ENCODE measurements around the gene C1QTNF8. TPM values are rescaled to one million over a fixed set of nuclear protein-coding genes. Genes with fewer than 3 reads are reported as not detected.

C1QTNF8 gene
- total RNA-seq, 1 experiment from 2014 or later = not detected

- peaks cover 96% of the 10 kb centered on the region for H3K27me3 Mint-ChIP-seq (ENCODE audit: unreplicated experiment)
- no peak for DNase-seq
- H3K4me3 Mint-ChIP-seq (ENCODE audit: low read depth, unreplicated experiment) = no peak overlapping the region
- no TSS peak for BruUV-seq (replicated peaks)
- no peaks in the 10 kb centered on the region for H3K36me3 Mint-ChIP-seq (ENCODE audit: insufficient read depth, unreplicated experiment)
- H3K9me3 Mint-ChIP-seq (ENCODE audit: low read depth, unreplicated experiment) = no peaks in the 10 kb centered on the region
- intact Hi-C loops (cut with micrococcal nuclease; ENCODE audit: unreplicated experiment) = no loop called here
- TF ChIP-seq CTCF (IDR thresholded peaks at IDR 0.05; ENCODE audit: unreplicated experiment) = no peak
- no peaks in the 10 kb centered on the region for H3K4me1 Mint-ChIP-seq (ENCODE audit: low read depth, unreplicated experiment)
- CTCF ChIA-PET = no interaction called here
- H3K27ac Mint-ChIP-seq (ENCODE audit: unreplicated experiment) = no peak overlapping the region
These were observed 27.6 kb downstream of the C1QTNF8 start for GRCh38 chr16:1068451-1068850.

- DNase-seq = no peak
- H3K36me3 Mint-ChIP-seq (ENCODE audit: insufficient read depth, unreplicated experiment) = no peaks in the 10 kb centered on the region
- no peak overlapping the region for H3K27ac Mint-ChIP-seq (ENCODE audit: unreplicated experiment)
- CTCF ChIA-PET = interaction anchor here (0.6 kb wide), 1 partner anchor 227 kb away, joined by 4 read pairs; no protein-coding TSS in a partner anchor
- H3K27me3 Mint-ChIP-seq (ENCODE audit: unreplicated experiment) = peaks cover 99% of the 10 kb centered on the region
- TF ChIP-seq CTCF (IDR thresholded peaks at IDR 0.05; ENCODE audit: unreplicated experiment) = no peak
- no TSS peak for BruUV-seq (replicated peaks)
- H3K4me1 Mint-ChIP-seq (ENCODE audit: low read depth, unreplicated experiment) = no peaks in the 10 kb centered on the region
- H3K4me3 Mint-ChIP-seq (ENCODE audit: low read depth, unreplicated experiment) = no peak overlapping the region
- H3K9me3 Mint-ChIP-seq (ENCODE audit: low read depth, unreplicated experiment) = no peaks in the 10 kb centered on the region
- intact Hi-C loops (cut with micrococcal nuclease; ENCODE audit: unreplicated experiment) = no loop called here
These were observed 28.4 kb downstream of the C1QTNF8 start for GRCh38 chr16:1067629-1068028.

GRCh38 chr16:1066584-1067172 is 29.4 kb downstream of the C1QTNF8 start:
- Mint-ChIP-seq H3K27me3 (ENCODE audit: unreplicated experiment) (peaks cover 100% of the 10 kb centered on the region), H3K4me1 (ENCODE audit: low read depth, unreplicated experiment) (no peaks in the 10 kb centered on the region), H3K27ac (ENCODE audit: unreplicated experiment) (no peak overlapping the region), H3K4me3 (ENCODE audit: low read depth, unreplicated experiment) (no peak overlapping the region), H3K9me3 (ENCODE audit: low read depth, unreplicated experiment) (no peaks in the 10 kb centered on the region), H3K36me3 (ENCODE audit: insufficient read depth, unreplicated experiment) (no peaks in the 10 kb centered on the region)
- TF ChIP-seq CTCF (IDR thresholded peaks at IDR 0.05; ENCODE audit: unreplicated experiment) = no peak
- intact Hi-C loops (cut with micrococcal nuclease; ENCODE audit: unreplicated experiment) = no loop called here
- CTCF ChIA-PET = interaction anchor here (0.6 kb wide), 1 partner anchor 228 kb away, joined by 4 read pairs; no protein-coding TSS in a partner anchor
- DNase-seq = no peak
- no TSS peak for BruUV-seq (replicated peaks)

GRCh38 chr16:1065469-1066128 is 30.4 kb downstream of the C1QTNF8 start:
- no peak overlapping the region for H3K4me3 Mint-ChIP-seq (ENCODE audit: low read depth, unreplicated experiment)
- CTCF ChIA-PET = no interaction called here
- no peak overlapping the region for H3K27ac Mint-ChIP-seq (ENCODE audit: unreplicated experiment)
- H3K4me1 Mint-ChIP-seq (ENCODE audit: low read depth, unreplicated experiment) = no peaks in the 10 kb centered on the region
- H3K36me3 Mint-ChIP-seq (ENCODE audit: insufficient read depth, unreplicated experiment) = no peaks in the 10 kb centered on the region
- no peak for TF ChIP-seq CTCF (IDR thresholded peaks at IDR 0.05; ENCODE audit: unreplicated experiment)
- peaks cover 100% of the 10 kb centered on the region for H3K27me3 Mint-ChIP-seq (ENCODE audit: unreplicated experiment)
- no peaks in the 10 kb centered on the region for H3K9me3 Mint-ChIP-seq (ENCODE audit: low read depth, unreplicated experiment)
- DNase-seq = no peak
- BruUV-seq (replicated peaks) = no TSS peak
- intact Hi-C loops (cut with micrococcal nuclease; ENCODE audit: unreplicated experiment) = no loop called here
